H9 (cell line): ENCODE measurements around the gene SREK1IP1. TPM values are rescaled to one million over a fixed set of nuclear protein-coding genes. Genes with fewer than 3 reads are reported as not detected.

Experiments used
- DNase-seq: peaks from one replicate; pipeline ENCODE4 v3.0.0-alpha.2; 2017
- H2AFZ ChIP-seq: one replicate; pipeline ENCODE4 v1.6.1; 2013; ENCODE audit warnings: mild to moderate bottlenecking, low read length, control low read depth, moderate library complexity
- H2AK5ac ChIP-seq: 2 replicates; pipeline ENCODE4 v1.6.1; 2013; ENCODE audit warnings: low read length, control low read depth, mixed read lengths; ENCODE audit not compliant: insufficient read length
- H2BK120ac ChIP-seq: one replicate; pipeline ENCODE4 v1.6.1; 2013; ENCODE audit warnings: low read depth, mild to moderate bottlenecking, low read length, control low read depth, inconsistent platforms; ENCODE audit not compliant: poor library complexity, severe bottlenecking
- H2BK12ac ChIP-seq: 2 replicates; pipeline ENCODE4 v1.6.1; 2013; ENCODE audit warnings: low read length, control low read depth, mixed read lengths, low read depth; ENCODE audit not compliant: insufficient read length
- H2BK15ac ChIP-seq: 2 replicates; pipeline ENCODE4 v1.6.1; 2013; ENCODE audit warnings: low read depth, low read length, control low read depth
- H2BK20ac ChIP-seq: one replicate; pipeline ENCODE4 v1.6.1; 2013; ENCODE audit warnings: low read depth, mild to moderate bottlenecking, low read length, control low read depth, inconsistent platforms; ENCODE audit not compliant: poor library complexity, severe bottlenecking
- H2BK5ac ChIP-seq: 2 replicates; pipeline ENCODE4 v1.6.1; 2013; ENCODE audit warnings: low read length, control low read depth, mixed read lengths; ENCODE audit not compliant: insufficient read length
- H3K14ac ChIP-seq: 2 replicates; pipeline ENCODE4 v1.6.1; 2013; ENCODE audit warnings: low read length, control low read depth; ENCODE audit not compliant: insufficient read depth
- H3K18ac ChIP-seq: 2 replicates; pipeline ENCODE4 v1.6.1; 2013; ENCODE audit warnings: low read depth, mild to moderate bottlenecking, mixed read lengths, low read length, control low read depth; ENCODE audit not compliant: insufficient read length
- H3K23ac ChIP-seq: 2 replicates; pipeline ENCODE4 v1.6.1; 2013; ENCODE audit warnings: low read length, control low read depth, mixed read lengths, low read depth; ENCODE audit not compliant: insufficient read length
- H3K23me2 ChIP-seq: 2 replicates; pipeline ENCODE4 v1.6.1; 2013; ENCODE audit warnings: low read depth, mild to moderate bottlenecking, mixed read lengths, low read length, control low read depth; ENCODE audit not compliant: insufficient read length, poor library complexity, severe bottlenecking
- H3K27ac ChIP-seq: 2 replicates; pipeline ENCODE4 v1.5.1; 2013; ENCODE audit warnings: low read length, control low read depth, mixed read lengths, low read depth; ENCODE audit not compliant: insufficient read length
- H3K27me3 ChIP-seq: 2 replicates; pipeline ENCODE4 v1.6.1; 2013; ENCODE audit warnings: low read length, control low read depth, inconsistent platforms; ENCODE audit not compliant: insufficient read depth
- H3K4ac ChIP-seq: 2 replicates; pipeline ENCODE4 v1.6.1; 2013; ENCODE audit warnings: low read depth, mild to moderate bottlenecking, control low read depth, inconsistent platforms, low read length, moderate library complexity
- H3K4me1 ChIP-seq: 2 replicates; pipeline ENCODE4 v1.6.1; 2013; ENCODE audit warnings: low read length, control low read depth, inconsistent platforms; ENCODE audit not compliant: insufficient read depth
- H3K4me2 ChIP-seq: 2 replicates; pipeline ENCODE4 v1.6.1; 2013; ENCODE audit warnings: low read length, control low read depth, mixed read lengths; ENCODE audit not compliant: insufficient read length, insufficient read depth
- H3K56ac ChIP-seq: 2 replicates; pipeline ENCODE4 v1.6.1; 2013; ENCODE audit warnings: low read depth, mild to moderate bottlenecking, mixed read lengths, low read length, control low read depth; ENCODE audit not compliant: insufficient read length
- H3K79me1 ChIP-seq: 2 replicates; pipeline ENCODE4 v1.6.1; 2013; ENCODE audit warnings: low read depth, mild to moderate bottlenecking, moderate library complexity, low read length, control low read depth, inconsistent platforms; ENCODE audit not compliant: insufficient read depth, poor library complexity, severe bottlenecking
- H3K79me2 ChIP-seq: 2 replicates; pipeline ENCODE4 v1.6.1; 2013; ENCODE audit warnings: low read length, control low read depth, inconsistent platforms; ENCODE audit not compliant: insufficient read depth
- H3K9ac ChIP-seq: 2 replicates; pipeline ENCODE4 v1.6.1; 2013; ENCODE audit warnings: low read length, control low read depth, mixed read lengths; ENCODE audit not compliant: insufficient read length; ENCODE audit errors: extremely low read depth
- H3K9me3 ChIP-seq: one replicate; pipeline ENCODE4 v1.6.1; 2013; ENCODE audit warnings: low read depth, low read length, inconsistent platforms; ENCODE audit not compliant: control insufficient read depth
- H3T11ph ChIP-seq: one replicate; pipeline ENCODE4 v1.6.1; 2013; ENCODE audit warnings: mild to moderate bottlenecking, low read length, control low read depth, inconsistent platforms
- H4K20me1 ChIP-seq: one replicate; pipeline ENCODE4 v1.6.1; 2013; ENCODE audit not compliant: control insufficient read depth, insufficient read length, insufficient read depth
- H4K5ac ChIP-seq: 2 replicates; pipeline ENCODE4 v1.6.1; 2013; ENCODE audit warnings: low read depth, mild to moderate bottlenecking, mixed read lengths, low read length, control low read depth; ENCODE audit not compliant: insufficient read length
- H4K8ac ChIP-seq: replicated peaks from 2 replicates; pipeline ENCODE4 v1.6.1; 2013; ENCODE audit warnings: low read length, control low read depth, mixed read lengths, low read depth; ENCODE audit not compliant: insufficient read length
- H4K91ac ChIP-seq: 2 replicates; pipeline ENCODE4 v1.6.1; 2013; ENCODE audit warnings: low read depth, mild to moderate bottlenecking, moderate library complexity, mixed read lengths, low read length, control low read depth; ENCODE audit not compliant: insufficient read length
- H3K27ac Mint-ChIP-seq, 3 experiments: 2 replicates in 2 of 3; 3 replicates in 1 of 3; pipeline ENCODE4 v1.8.0; 2020 to 2021; ENCODE audit warnings: mixed read lengths in 3 of 3, mild to moderate bottlenecking in 1 of 3, moderate library complexity in 1 of 3
- H3K27me3 Mint-ChIP-seq: 2 replicates; pipeline ENCODE4 v1.8.0; 2021; ENCODE audit warnings: low read depth, mild to moderate bottlenecking, moderate library complexity, mixed read lengths
- H3K36me3 Mint-ChIP-seq, 3 experiments: 2 replicates in 2 of 3; 3 replicates in 1 of 3; pipeline ENCODE4 v1.8.0; 2020 to 2021; ENCODE audit warnings: low read depth in 3 of 3, mixed read lengths in 3 of 3; ENCODE audit not compliant: insufficient read depth in 1 of 3
- H3K4me1 Mint-ChIP-seq, 2 experiments: 2 replicates each; pipeline ENCODE4 v1.8.0; 2020; ENCODE audit warnings: mixed read lengths in 2 of 2
- H3K4me3 Mint-ChIP-seq, 2 experiments: 2 replicates in 1 of 2; 3 replicates in 1 of 2; pipeline ENCODE4 v1.8.0; 2020 to 2021; ENCODE audit warnings: mild to moderate bottlenecking in 2 of 2, mixed read lengths in 2 of 2, moderate library complexity in 1 of 2
- H3K9me3 Mint-ChIP-seq, 2 experiments: 2 replicates in 1 of 2; 3 replicates in 1 of 2; pipeline ENCODE4 v1.8.0; 2020; ENCODE audit warnings: mild to moderate bottlenecking in 2 of 2, mixed read lengths in 2 of 2, moderate library complexity in 1 of 2
- CTCF ChIP-seq: fragments of 200-600 bp; sonication (generic); conservative IDR thresholded peaks from 3 replicates; pipeline ENCODE4 v1.8.0; 2021; ENCODE audit warnings: antibody characterized with exemption, mild to moderate bottlenecking
- WGBS: extraction: QIAGEN DNeasy Blood & Tissue Kit; methylation state at CpG from one replicate; pipeline ENCODE4 v1.1.7; 2013; ENCODE audit warnings: missing lambda C conversion rate, low lambda C conversion rate, mixed read lengths; ENCODE audit not compliant: insufficient read length; ENCODE audit errors: extremely low coverage; 5-methylcytosine and 5-hydroxymethylcytosine counted together
- total RNA-seq: library from RNA; stranded (reverse); gene quantifications from 2 replicates; pipeline ENCODE4 v1.2.1, GENCODE V29; 2021

The SREK1IP1 gene
- total RNA-seq, 1 experiment from 2014 or later = 28.6 TPM

GRCh38 chr5:64749385-64749784 lies 19.1 kb downstream of the SREK1IP1 start:
- H3K27me3 ChIP-seq = no peaks in the 10 kb centered on the region
- H3K56ac ChIP-seq = no peak overlapping the region
- no peak overlapping the region for H2AFZ ChIP-seq
- no peak for DNase-seq
- no peak overlapping the region for H3K9ac ChIP-seq
- no peak overlapping the region for H2BK120ac ChIP-seq
- H3K4me1 ChIP-seq = no peaks in the 10 kb centered on the region; the same call in 1 of the 2 replicates
- no peaks in the 10 kb centered on the region for H4K20me1 ChIP-seq
- TF ChIP-seq CTCF = no peak
- Mint-ChIP-seq H3K4me1 (peaks cover 5 to 13% of the 10 kb centered on the region in 2 experiments), H3K4me3 (no peak overlapping the region), H3K27me3 (no peaks in the 10 kb centered on the region), H3K36me3 (peaks cover 12 to 21% (median 18%) of the 10 kb centered on the region in 3 experiments), H3K27ac (no peak overlapping the region; a peak in 1 of 7 replicates), H3K9me3 (no peaks in the 10 kb centered on the region)
- no peak overlapping the region for H3K4ac ChIP-seq
- no peaks in the 10 kb centered on the region for H3K9me3 ChIP-seq
- no peak overlapping the region for H4K8ac ChIP-seq
- no peak overlapping the region for H3K18ac ChIP-seq
- no peak overlapping the region for H3T11ph ChIP-seq
- H2BK15ac ChIP-seq = no peak overlapping the region
- no peaks in the 10 kb centered on the region for H3K79me1 ChIP-seq
- no peaks in the 10 kb centered on the region for H3K23me2 ChIP-seq
- H2BK5ac ChIP-seq = no peak overlapping the region
- H3K27ac ChIP-seq = no peak overlapping the region
- no peak overlapping the region for H2AK5ac ChIP-seq
- no peak overlapping the region for H3K4me2 ChIP-seq
- H3K14ac ChIP-seq = no peak overlapping the region
- no CpG with 5 or more reads among the region's 4 CpGs for WGBS
- no peak overlapping the region for H2BK12ac ChIP-seq
- no peak overlapping the region for H2BK20ac ChIP-seq
- no peak overlapping the region for H4K5ac ChIP-seq
- H3K23ac ChIP-seq = no peak overlapping the region
- no peaks in the 10 kb centered on the region; the same call in 1 of the 2 replicates for H3K79me2 ChIP-seq
- no peak overlapping the region for H4K91ac ChIP-seq
